IMR-90 (cell line): Measurements from ENCODE around the gene SLC25A25. TPM values are rescaled to one million over a fixed set of nuclear protein-coding genes. Genes with fewer than 3 reads are reported as not detected.

Experiments used
- polyA plus RNA-seq, 3 experiments: library from polyadenylated mRNA; depleted of rRNA; stranded (reverse); fragments of >200 nt; gene quantifications; 2 replicates each; pipeline ENCODE4 v1.2.3, GENCODE V29; 2012; ENCODE audit warnings: low replicate concordance in 1 of 3
- total RNA-seq: library from RNA; depleted of rRNA; stranded (reverse); fragments of >200 nt; gene quantifications from 2 replicates; pipeline ENCODE4 v1.2.3, GENCODE V29; 2012; rRNA removed

SLC25A25 gene
- total and polyA plus RNA-seq, 2 of the 4 experiments (the other 2 are of a cell fraction): 14.0 to 17.9 TPM

Other genes starting within 250 kb of the SLC25A25 start
- 3.6 and 4.2 TPM in 2 replicates for gene ENG, start 213.6 kb upstream of the SLC25A25 start, total RNA-seq
- gene ENG, start 213.6 kb upstream of the SLC25A25 start, polyA plus RNA-seq (2012; rRNA removed): 73.9 and 83.3 TPM in 2 replicates
- gene AK1, start 190.6 kb upstream of the SLC25A25 start, total RNA-seq: 44.8 and 51.4 TPM in 2 replicates
- gene AK1, start 190.6 kb upstream of the SLC25A25 start, polyA plus RNA-seq (2012; rRNA removed): 119 and 126 TPM in 2 replicates
- 35.3 and 35.7 TPM in 2 replicates for gene ST6GALNAC6, start 168.6 kb upstream of the SLC25A25 start, total RNA-seq
- 47.6 and 48.6 TPM in 2 replicates for gene ST6GALNAC6, start 168.6 kb upstream of the SLC25A25 start, polyA plus RNA-seq (2012; rRNA removed)
- gene ST6GALNAC4, start 151.2 kb upstream of the SLC25A25 start, total RNA-seq: 11.9 and 12.5 TPM in 2 replicates
- 32.9 and 42.2 TPM in 2 replicates for gene ST6GALNAC4, start 151.2 kb upstream of the SLC25A25 start, polyA plus RNA-seq (2012; rRNA removed)
- 0.28 and 0.36 TPM in 2 replicates for gene PIP5KL1, start 137.5 kb upstream of the SLC25A25 start, total RNA-seq
- gene PIP5KL1, start 137.5 kb upstream of the SLC25A25 start, polyA plus RNA-seq (2012; rRNA removed): 2.7 and 3.6 TPM in 2 replicates
- 10.8 TPM in 2 replicates for gene DPM2, start 130.4 kb upstream of the SLC25A25 start, total RNA-seq
- gene DPM2, start 130.4 kb upstream of the SLC25A25 start, polyA plus RNA-seq (2012; rRNA removed): 60.6 and 60.9 TPM in 2 replicates
- 1.1 TPM in 2 replicates for gene EEIG1, start 87.2 kb upstream of the SLC25A25 start, total RNA-seq
- gene EEIG1, start 87.2 kb upstream of the SLC25A25 start, polyA plus RNA-seq (2012; rRNA removed): 17.5 and 23.2 TPM in 2 replicates
- 8.3 and 9.7 TPM in 2 replicates for gene NAIF1, start 912 bp upstream of the SLC25A25 start, total RNA-seq
- gene NAIF1, start 912 bp upstream of the SLC25A25 start, polyA plus RNA-seq (2012; rRNA removed): 10.1 and 10.4 TPM in 2 replicates
- 90.3 and 107 TPM in 2 replicates for gene PTGES2, start 59.5 kb downstream of the SLC25A25 start, total RNA-seq
- gene PTGES2, start 59.5 kb downstream of the SLC25A25 start, polyA plus RNA-seq (2012; rRNA removed): 99.2 and 100 TPM in 2 replicates
- gene LCN2, start 81.2 kb downstream of the SLC25A25 start, total RNA-seq: not detected in 2 replicates
- not detected in 2 replicates for gene LCN2, start 81.2 kb downstream of the SLC25A25 start, polyA plus RNA-seq (2012; rRNA removed)
- gene BBLN, start 92.0 kb downstream of the SLC25A25 start, total RNA-seq: 25.1 and 27.5 TPM in 2 replicates
- 103 and 146 TPM in 2 replicates for gene BBLN, start 92.0 kb downstream of the SLC25A25 start, polyA plus RNA-seq (2012; rRNA removed)
- 13.8 and 20.6 TPM in 2 replicates for gene CIZ1, start 123.3 kb downstream of the SLC25A25 start, total RNA-seq
- 51.9 and 54.4 TPM in 2 replicates for gene CIZ1, start 123.3 kb downstream of the SLC25A25 start, polyA plus RNA-seq (2012; rRNA removed)
- gene DNM1, start 135.1 kb downstream of the SLC25A25 start, total RNA-seq: 11.4 and 13.6 TPM in 2 replicates
- gene DNM1, start 135.1 kb downstream of the SLC25A25 start, polyA plus RNA-seq (2012; rRNA removed): 17.7 and 19.3 TPM in 2 replicates
- 118 TPM in 2 replicates for gene GOLGA2, start 207.8 kb downstream of the SLC25A25 start, total RNA-seq
- 124 and 146 TPM in 2 replicates for gene GOLGA2, start 207.8 kb downstream of the SLC25A25 start, polyA plus RNA-seq (2012; rRNA removed)
- 37.5 and 38.9 TPM in 2 replicates for gene SWI5, start 208.0 kb downstream of the SLC25A25 start, total RNA-seq
- gene SWI5, start 208.0 kb downstream of the SLC25A25 start, polyA plus RNA-seq (2012; rRNA removed): 93.5 and 99.7 TPM in 2 replicates